B cell (primary cell): ENCODE data around the gene KIF18A. TPM values are rescaled to one million over a fixed set of nuclear protein-coding genes. Genes with fewer than 3 reads are reported as not detected.

Source experiments
- ATAC-seq: fragments of 200-7000 bp; cut with Tn5 transposase; one replicate; pipeline ENCODE4 v1.10.0; 2021; ENCODE audit warnings: low read depth, mild to moderate bottlenecking, moderate number of reproducible peaks, moderate library complexity
- CTCF ChIA-PET: fragments of 350-600 bp; sonication (Branson Sonifier 250); formaldehyde crosslinking; loops from one replicate; lab custom pipeline; 2021; ENCODE audit warnings: antibody characterized with exemption, inconsistent platforms; lab: Charles Lee
- POLR2A ChIA-PET: fragments of 350-600 bp; sonication (Branson Sonifier 250); formaldehyde crosslinking; loops from one replicate; lab custom pipeline; 2021; ENCODE audit warnings: antibody characterized with exemption; lab: Charles Lee
- DNase-seq: peaks from one replicate; pipeline ENCODE4 v3.0.0; 2013
- H2AFZ ChIP-seq: 2 replicates; pipeline ENCODE4 v1.6.1; 2012; ENCODE audit warnings: mild to moderate bottlenecking, low read depth, low read length; ENCODE audit not compliant: insufficient read depth, poor library complexity, severe bottlenecking
- H3K27ac ChIP-seq, 2 donors: 1 replicate in 1 of 2; 2 replicates in 1 of 2; pipeline ENCODE4 v1.5.1; 2012 to 2013; ENCODE audit warnings: low read length in 2 of 2, mild to moderate bottlenecking in 2 of 2, moderate library complexity in 1 of 2
- H3K27me3 ChIP-seq, 4 experiments: fragments of 200-600 bp in 1 of 4; sonication (generic) in 1 of 4; replicated peaks in 1 of 4; 1 replicate in 2 of 4; 2 replicates in 2 of 4; pipeline versions ENCODE4 v1.6.1 to v1.7.0; 2013 to 2016; ENCODE audit warnings: low read length in 3 of 4, mild to moderate bottlenecking in 2 of 4, mixed read lengths in 1 of 4, moderate library complexity in 1 of 4; ENCODE audit not compliant: insufficient read depth in 4 of 4, control insufficient read depth in 3 of 4; ENCODE audit errors: control extremely low read depth in 1 of 4
- H3K36me3 ChIP-seq, 2 experiments: replicated peaks in 1 of 2; 1 replicate in 1 of 2; 2 replicates in 1 of 2; pipeline versions ENCODE4 v1.6.1 to v1.7.1; 2013; ENCODE audit warnings: low read length in 1 of 2; ENCODE audit not compliant: insufficient read depth in 2 of 2, control insufficient read depth in 1 of 2; ENCODE audit errors: control extremely low read depth in 1 of 2, extremely low read depth in 1 of 2
- H3K4me1 ChIP-seq, 2 donors: fragments of 200-600 bp in 1 of 2; sonication (generic) in 1 of 2; 1 replicate in 1 of 2; 2 replicates in 1 of 2; pipeline versions ENCODE4 v1.5.1 to v1.6.1; 2013 to 2017; ENCODE audit warnings: low read length in 2 of 2; ENCODE audit not compliant: control insufficient read depth in 2 of 2, insufficient read depth in 2 of 2
- H3K4me2 ChIP-seq: replicated peaks from 2 replicates; pipeline ENCODE3; 2012; ENCODE audit warnings: mild to moderate bottlenecking, low read depth, low read length; ENCODE audit not compliant: poor library complexity, severe bottlenecking
- H3K4me3 ChIP-seq, 5 experiments: fragments of 200-600 bp in 1 of 5; sonication (generic) in 1 of 5; 1 replicate in 3 of 5; 2 replicates in 2 of 5; pipeline versions ENCODE4 v1.5.1 to v1.7.0; 2011 to 2016; ENCODE audit warnings: low read length in 4 of 5, mild to moderate bottlenecking in 4 of 5, low read depth in 2 of 5, control low read depth in 1 of 5, moderate library complexity in 1 of 5; ENCODE audit not compliant: insufficient read depth in 1 of 5; ENCODE audit errors: control extremely low read depth in 1 of 5, extremely low read depth in 1 of 5
- H3K79me2 ChIP-seq: fragments of 200-600 bp; sonication (generic); one replicate; pipeline ENCODE4 v1.6.0; 2016; ENCODE audit warnings: low read length; ENCODE audit not compliant: control insufficient read depth, insufficient read depth
- H3K9ac ChIP-seq: fragments of 200-600 bp; sonication (generic); 2 replicates; pipeline ENCODE4 v1.6.1; 2017; ENCODE audit warnings: mild to moderate bottlenecking, low read length, moderate library complexity
- H3K9me3 ChIP-seq, 3 donors: one replicate each; pipeline versions ENCODE4 v1.6.1 to v1.7.1; 2013; ENCODE audit warnings: low read length in 2 of 3; ENCODE audit not compliant: control insufficient read depth in 2 of 3, insufficient read depth in 1 of 3; ENCODE audit errors: control extremely low read depth in 1 of 3
- H4K20me1 ChIP-seq: 2 replicates; pipeline ENCODE4 v1.6.0; 2012; ENCODE audit warnings: mild to moderate bottlenecking, low read length; ENCODE audit not compliant: insufficient read depth, control insufficient read depth, poor library complexity, severe bottlenecking
- H3K27ac Mint-ChIP-seq: one replicate; pipeline ENCODE4 v1.8.0; 2021; ENCODE audit warnings: mixed read lengths
- H3K27me3 Mint-ChIP-seq: one replicate; pipeline ENCODE4 v1.8.0; 2021; ENCODE audit warnings: mixed read lengths
- H3K4me1 Mint-ChIP-seq: one replicate; pipeline ENCODE4 v1.8.0; 2021; ENCODE audit warnings: mixed read lengths
- H3K4me3 Mint-ChIP-seq: one replicate; pipeline ENCODE4 v1.8.0; 2021; ENCODE audit warnings: mixed read lengths
- H3K9me3 Mint-ChIP-seq: one replicate; pipeline ENCODE4 v1.8.0; 2022; ENCODE audit warnings: mixed read lengths; ENCODE audit not compliant: insufficient read depth
- EZH2 ChIP-seq: IDR thresholded peaks from 2 replicates; pipeline ENCODE4 v1.6.1; 2012; ENCODE audit warnings: borderline replicate concordance, low read depth, mild to moderate bottlenecking, moderate library complexity, low read length; ENCODE audit not compliant: insufficient read depth, poor library complexity, severe bottlenecking
- WGBS: methylation state at CpG from one replicate; pipeline ENCODE4 v1.1.5; 2013; ENCODE audit warnings: missing lambda C conversion rate; ENCODE audit not compliant: insufficient coverage; 5-methylcytosine and 5-hydroxymethylcytosine counted together
- intact Hi-C: fragments of 100-400 bp; cut with micrococcal nuclease; formaldehyde crosslinking; loops from one replicate; pipeline ENCODE4 v1.10.0; 2022
- polyA plus RNA-seq: library from polyadenylated mRNA; depleted of rRNA; stranded (reverse); fragments of >200 nt; gene quantifications from 2 replicates; pipeline ENCODE4 v1.2.3, GENCODE V29; 2012
- total RNA-seq, 2 donors: library from RNA; stranded (reverse); fragments of 120-200 nt in 1 of 2; gene quantifications; 1 replicate in 1 of 2; 2 replicates in 1 of 2; pipeline versions ENCODE4 v1.2.3 to v1.2.4, GENCODE V29; 2013 to 2022
- TF ChIP-seq, protein P1 (sequence below): fragments of 200-600 bp; IDR thresholded peaks from one replicate; pipeline ENCODE4 v1.8.0; 2022; ENCODE audit warnings: antibody characterized with exemption, mild to moderate bottlenecking

The KIF18A gene
- total and polyA plus RNA-seq, 2 donors (not counting 1 experiment from before 2014, with no cell fraction given), result 0.84 to 4.1 TPM

DNA sequence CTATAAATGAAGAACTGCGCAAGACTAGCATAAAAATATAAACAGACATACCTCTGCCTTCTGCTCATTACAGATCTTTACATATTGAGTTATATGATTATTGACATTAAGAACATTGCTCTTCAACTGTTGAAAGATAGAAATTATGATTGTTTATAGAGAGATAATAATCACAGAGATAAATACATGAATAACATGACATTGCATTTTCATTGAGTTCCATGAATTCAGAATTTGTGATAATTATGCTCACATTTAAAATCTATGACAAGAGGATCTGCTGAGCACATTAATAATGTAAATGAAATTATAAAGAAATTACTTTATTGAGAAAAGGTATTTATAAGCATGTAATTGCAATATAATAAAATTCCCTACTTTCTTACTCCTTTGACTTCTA, 24.8 kb downstream of the KIF18A start:
- no peaks in the 10 kb centered on the region for H3K9me3 ChIP-seq
- WGBS, result no CpG with 5 or more reads among the region's 1 CpG
- POLR2A ChIA-PET, result no interaction called here
- H3K27ac Mint-ChIP-seq, result no peak overlapping the region
- H2AFZ ChIP-seq, result no peak overlapping the region
- intact Hi-C loops, result loop anchor here (5.0 kb wide), 1 partner anchor 34 kb away; no protein-coding TSS in a partner anchor
- CTCF ChIA-PET, result no interaction called here
- DNase-seq (no peak), ATAC-seq (no peak)
- no peak overlapping the region for H3K4me2 ChIP-seq
- H3K4me3 Mint-ChIP-seq, result no peak overlapping the region
- no peak overlapping the region for H3K9ac ChIP-seq
- H3K9me3 Mint-ChIP-seq, result no peaks in the 10 kb centered on the region
- H3K27me3 Mint-ChIP-seq, result no peaks in the 10 kb centered on the region
- no peaks in the 10 kb centered on the region for H3K36me3 ChIP-seq
- H3K79me2 ChIP-seq, result no peaks in the 10 kb centered on the region
- TF ChIP-seq, protein P1, sequence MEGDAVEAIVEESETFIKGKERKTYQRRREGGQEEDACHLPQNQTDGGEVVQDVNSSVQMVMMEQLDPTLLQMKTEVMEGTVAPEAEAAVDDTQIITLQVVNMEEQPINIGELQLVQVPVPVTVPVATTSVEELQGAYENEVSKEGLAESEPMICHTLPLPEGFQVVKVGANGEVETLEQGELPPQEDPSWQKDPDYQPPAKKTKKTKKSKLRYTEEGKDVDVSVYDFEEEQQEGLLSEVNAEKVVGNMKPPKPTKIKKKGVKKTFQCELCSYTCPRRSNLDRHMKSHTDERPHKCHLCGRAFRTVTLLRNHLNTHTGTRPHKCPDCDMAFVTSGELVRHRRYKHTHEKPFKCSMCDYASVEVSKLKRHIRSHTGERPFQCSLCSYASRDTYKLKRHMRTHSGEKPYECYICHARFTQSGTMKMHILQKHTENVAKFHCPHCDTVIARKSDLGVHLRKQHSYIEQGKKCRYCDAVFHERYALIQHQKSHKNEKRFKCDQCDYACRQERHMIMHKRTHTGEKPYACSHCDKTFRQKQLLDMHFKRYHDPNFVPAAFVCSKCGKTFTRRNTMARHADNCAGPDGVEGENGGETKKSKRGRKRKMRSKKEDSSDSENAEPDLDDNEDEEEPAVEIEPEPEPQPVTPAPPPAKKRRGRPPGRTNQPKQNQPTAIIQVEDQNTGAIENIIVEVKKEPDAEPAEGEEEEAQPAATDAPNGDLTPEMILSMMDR, result no peak
- TF ChIP-seq EZH2, result no peak
- H4K20me1 ChIP-seq, result no peaks in the 10 kb centered on the region
- no peaks in the 10 kb centered on the region for H3K27me3 ChIP-seq
- no peaks in the 10 kb centered on the region for H3K4me1 ChIP-seq
- no peaks in the 10 kb centered on the region for H3K4me1 Mint-ChIP-seq
- no peak overlapping the region for H3K27ac ChIP-seq
- H3K4me3 ChIP-seq, result no peak overlapping the region

DNA sequence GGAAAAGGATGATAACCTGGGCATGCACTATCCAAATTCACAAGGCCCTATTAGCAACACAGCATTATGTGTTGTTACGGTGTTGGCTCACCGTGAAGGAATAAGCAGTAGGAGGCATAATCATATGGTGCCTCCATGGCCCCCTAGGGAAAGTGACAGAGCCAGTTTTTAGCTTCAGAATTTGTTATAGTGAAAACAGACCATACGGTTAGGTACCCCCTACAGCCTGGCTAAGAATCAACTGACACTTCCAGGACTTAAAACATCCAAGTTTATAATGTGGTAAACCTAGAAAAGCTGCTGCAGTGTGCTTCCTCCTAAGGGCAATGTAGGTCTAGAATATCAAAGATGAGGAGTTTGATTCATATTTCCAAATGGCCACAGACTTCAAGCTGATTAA, 30.4 kb downstream of the KIF18A start:
- no peak overlapping the region for H3K4me3 Mint-ChIP-seq
- no peaks in the 10 kb centered on the region for H3K4me1 Mint-ChIP-seq
- 100% methylated on average over 2 of the region's 3 CpGs for WGBS

More for the DNA sequence above, 30.4 kb downstream of the KIF18A start:
- Histone ChIP-seq H3K27ac (no peak overlapping the region), H3K4me1 (no peaks in the 10 kb centered on the region), H2AFZ (no peak overlapping the region), H3K27me3 (no peaks in the 10 kb centered on the region), H3K9ac (no peak overlapping the region), H3K4me2 (no peak overlapping the region), H3K36me3 (peaks cover 0 to 1% of the 10 kb centered on the region in 2 experiments), H3K9me3 (no peaks in the 10 kb centered on the region), H3K4me3 (no peak overlapping the region), H3K79me2 (no peaks in the 10 kb centered on the region), H4K20me1 (no peaks in the 10 kb centered on the region)
- no peak for DNase-seq
- ChIA-PET POLR2A (no interaction called here), CTCF (no interaction called here)
- no peak for ATAC-seq
- Mint-ChIP-seq H3K9me3 (no peaks in the 10 kb centered on the region), H3K27ac (no peak overlapping the region), H3K27me3 (no peaks in the 10 kb centered on the region)
- TF ChIP-seq, protein P1, result no peak
- TF ChIP-seq EZH2, result no peak
- intact Hi-C loops, result no loop called here
